BJ (cell line): ENCODE results near the gene ADAM10. TPM values are rescaled to one million over a fixed set of nuclear protein-coding genes. Genes with fewer than 3 reads are reported as not detected.

Experiments
- CTCF ChIA-PET: fragments of 350-600 bp; formaldehyde crosslinking; extraction: SDS; loops from one replicate; lab custom pipeline; 2021; ENCODE audit warnings: antibody characterized with exemption, inconsistent platforms; lab: Yijun Ruan, JAX
- POLR2A ChIA-PET: fragments of 300-600 bp; sonication (Branson Sonifier 250); formaldehyde crosslinking; extraction: SDS; loops from one replicate; lab custom pipeline; 2021; ENCODE audit warnings: antibody characterized with exemption; lab: Charles Lee
- DNase-seq: peaks from one replicate; pipeline ENCODE4 v3.0.0-alpha.2; 2011; ENCODE audit warnings: low read depth
- H3K27me3 ChIP-seq: 2 replicates; pipeline ENCODE4 v1.6.0; 2011; ENCODE audit warnings: low read length; ENCODE audit not compliant: control insufficient read depth, insufficient read depth
- H3K36me3 ChIP-seq: 2 replicates; pipeline ENCODE4 v1.5.1; 2011; ENCODE audit warnings: low read length; ENCODE audit not compliant: control insufficient read depth, insufficient read depth
- H3K4me3 ChIP-seq: 2 replicates; pipeline ENCODE4 v1.5.1; 2011; ENCODE audit warnings: low read depth, mild to moderate bottlenecking, control low read depth, low read length
- CTCF ChIP-seq: IDR thresholded peaks from 2 replicates; pipeline ENCODE4 v1.5.1; 2011; ENCODE audit warnings: low read depth, mild to moderate bottlenecking, control low read depth, inconsistent platforms, low read length, moderate library complexity; ENCODE audit not compliant: insufficient read depth
- polyA plus RNA-seq: library from polyadenylated mRNA; depleted of rRNA; stranded (reverse); fragments of >200 nt; gene quantifications from 2 replicates; pipeline ENCODE4 v1.2.3, GENCODE V29; 2011

Gene ADAM10
- polyA plus RNA-seq, 1 experiment, result 106 TPM

DNA sequence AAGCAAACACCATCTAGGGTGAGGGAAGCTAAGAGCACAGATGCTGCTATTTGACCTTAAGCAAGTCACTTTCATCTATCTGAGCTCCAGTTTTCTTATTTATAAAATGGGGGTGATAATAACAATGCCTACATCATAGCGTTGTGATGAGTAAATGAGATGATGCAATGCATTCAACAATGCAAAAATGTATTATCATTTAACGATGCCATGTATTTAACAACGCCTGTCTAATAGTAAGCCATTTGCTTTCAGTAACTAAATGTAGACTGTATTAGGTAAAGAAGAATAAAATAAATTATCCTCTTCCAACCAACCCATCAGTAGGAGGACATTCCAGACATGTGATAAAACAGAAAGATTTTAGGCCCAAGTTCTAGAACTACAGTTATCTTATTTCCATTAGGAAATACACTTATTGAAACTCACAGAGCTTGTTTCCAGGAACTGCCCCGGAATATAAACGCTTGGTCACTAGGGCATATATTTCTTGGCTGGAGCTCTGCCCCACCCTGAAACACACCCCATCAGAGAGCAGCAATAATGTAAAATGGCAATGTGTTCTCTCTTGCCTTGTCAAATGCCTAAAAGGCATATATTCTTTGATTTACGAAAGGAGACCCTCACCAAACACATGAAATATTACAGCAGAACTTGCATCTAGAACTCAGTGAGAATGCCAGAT, 189.5 kb downstream of the ADAM10 start:
- Histone ChIP-seq H3K27me3 (peaks cover 2% of the 10 kb centered on the region), H3K36me3 (no peaks in the 10 kb centered on the region), H3K4me3 (no peak overlapping the region)
- no peak for TF ChIP-seq CTCF
- DNase-seq, result no peak
- POLR2A ChIA-PET, result no interaction called here
- CTCF ChIA-PET, result interaction anchor here (1.2 kb wide), 1 partner anchor 9 kb away, joined by 4 read pairs; no protein-coding TSS in a partner anchor

GRCh38 chr15:58558777-58559176, 190.7 kb downstream of the ADAM10 start:
- H3K4me3 ChIP-seq, result no peak overlapping the region
- ChIA-PET CTCF (no interaction called here), POLR2A (interaction anchor here (0.7 kb wide), 1 partner anchor 298 kb away, joined by 7 read pairs; no protein-coding TSS in a partner anchor)
- TF ChIP-seq CTCF, result no peak
- H3K27me3 ChIP-seq, result peaks cover 5% of the 10 kb centered on the region
- no peak for DNase-seq
- H3K36me3 ChIP-seq, result no peaks in the 10 kb centered on the region

DNA sequence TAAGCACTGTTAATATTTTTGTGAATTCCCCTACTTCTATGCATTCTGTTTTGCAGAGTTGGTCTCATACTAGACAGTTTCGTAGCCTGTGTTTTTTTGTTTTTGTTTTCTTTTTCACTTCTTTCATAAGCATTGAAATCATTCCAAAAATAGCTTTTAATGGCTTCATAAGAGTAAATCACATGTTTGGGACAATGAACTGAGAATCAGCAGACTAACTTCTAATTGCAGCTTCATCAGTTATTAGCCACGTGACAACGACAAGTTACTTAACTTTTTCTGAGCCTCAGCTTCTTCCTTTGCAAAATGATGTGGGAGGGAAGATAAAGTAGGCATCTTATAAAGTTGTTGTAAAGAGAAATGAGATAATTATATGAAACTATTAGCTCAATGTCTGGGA, 193.0 kb downstream of the ADAM10 start:
- Histone ChIP-seq H3K27me3 (peaks cover 3% of the 10 kb centered on the region), H3K36me3 (no peaks in the 10 kb centered on the region), H3K4me3 (no peak overlapping the region)
- ChIA-PET POLR2A (no interaction called here), CTCF (no interaction called here)
- DNase-seq, result no peak
- no peak for TF ChIP-seq CTCF

DNA sequence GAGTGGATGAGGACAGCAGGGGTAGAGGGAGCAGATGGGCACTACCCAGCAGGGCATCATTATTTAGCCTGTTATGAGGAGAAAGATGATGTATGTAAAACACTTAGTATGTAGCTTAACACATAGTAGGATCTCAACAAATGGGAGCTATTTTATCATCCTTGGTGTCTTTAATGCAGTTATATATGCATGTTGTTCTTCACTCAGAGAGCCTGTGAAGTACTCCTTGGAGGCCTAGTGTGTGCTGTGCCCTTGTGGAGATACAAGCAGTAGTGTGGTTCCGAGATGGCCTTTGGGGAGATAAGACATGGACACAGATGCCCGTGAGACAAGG, 193.5 kb downstream of the ADAM10 start:
- POLR2A ChIA-PET, result no interaction called here
- DNase-seq, result no peak
- TF ChIP-seq CTCF, result no peak
- no peaks in the 10 kb centered on the region for H3K36me3 ChIP-seq
- H3K4me3 ChIP-seq, result no peak overlapping the region
- peaks cover 3% of the 10 kb centered on the region for H3K27me3 ChIP-seq
- CTCF ChIA-PET, result no interaction called here

DNA sequence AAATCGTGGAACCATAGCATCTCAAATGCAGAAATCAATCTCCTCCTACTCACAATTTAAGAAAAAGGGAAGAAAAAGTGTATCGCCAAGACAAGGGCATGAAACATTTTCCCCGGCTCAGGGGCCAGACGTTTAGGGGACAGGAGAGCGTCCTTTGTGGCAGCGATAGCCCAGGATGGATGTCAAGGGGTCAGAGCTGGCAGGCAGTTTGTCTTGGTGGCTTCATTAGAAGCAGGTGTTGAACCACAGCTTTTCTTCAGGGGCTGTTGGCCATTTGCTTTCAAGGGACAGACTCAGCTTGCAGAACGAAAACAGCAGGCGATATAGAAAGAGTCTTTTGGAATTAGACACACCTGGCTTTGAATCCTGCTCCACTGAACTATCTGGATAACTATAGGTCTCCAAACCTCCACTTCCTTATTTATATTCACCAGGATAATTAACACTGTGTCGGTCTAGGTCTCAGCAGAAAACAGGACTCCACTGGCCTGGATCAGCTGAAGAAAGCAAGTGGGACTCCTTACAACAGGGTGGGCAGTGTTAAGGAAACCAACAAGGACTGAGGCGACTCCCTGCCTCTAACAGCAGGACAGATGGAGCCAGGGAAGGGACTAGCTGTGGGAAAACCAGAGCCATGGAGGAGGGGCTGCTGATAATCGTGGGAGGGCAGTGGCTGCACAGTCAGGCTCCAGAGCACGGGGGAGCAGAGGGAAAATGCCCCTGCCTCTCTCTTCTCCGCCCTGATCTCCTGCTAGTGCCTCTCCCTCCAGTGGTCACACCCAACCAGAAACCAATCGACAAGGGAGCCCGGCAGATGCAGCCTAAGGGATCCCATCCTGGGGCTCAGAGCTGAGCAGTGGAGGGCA, 194.1 kb downstream of the ADAM10 start:
- no peak for TF ChIP-seq CTCF
- POLR2A ChIA-PET, result no interaction called here
- Histone ChIP-seq H3K36me3 (no peaks in the 10 kb centered on the region), H3K27me3 (peaks cover 3% of the 10 kb centered on the region), H3K4me3 (no peak overlapping the region)
- CTCF ChIA-PET, result no interaction called here
- no peak for DNase-seq
